Activated naive CD4-positive, alpha-beta T cell (primary cell): ENCODE data around the gene SPART.
"Not testable (repeated sequence)": the region's sequence is repeated elsewhere in the genome, so short reads cannot be mapped to it uniquely, and the experiment has no call there.

Experiments
- DNase-seq, 4 experiments: peaks; one replicate each; lab custom pipeline; 2025; lab: John Stamatoyannopoulos, UW

The SPART gene

GRCh38 chr13:36313047-36313969 is 32.9 kb downstream of the SPART start:
- DNase-seq: no peak

GRCh38 chr13:36310417-36311108 is 35.6 kb downstream of the SPART start:
- no peak for DNase-seq

- DNase-seq: no peak
These were observed 43.9 kb downstream of the SPART start for GRCh38 chr13:36302289-36302688.

- DNase-seq: not testable (repeated sequence)
These were observed 46.7 kb downstream of the SPART start for GRCh38 chr13:36299469-36299868.

- no peak for DNase-seq
These were observed 47.6 kb downstream of the SPART start for GRCh38 chr13:36298535-36299068.

DNA sequence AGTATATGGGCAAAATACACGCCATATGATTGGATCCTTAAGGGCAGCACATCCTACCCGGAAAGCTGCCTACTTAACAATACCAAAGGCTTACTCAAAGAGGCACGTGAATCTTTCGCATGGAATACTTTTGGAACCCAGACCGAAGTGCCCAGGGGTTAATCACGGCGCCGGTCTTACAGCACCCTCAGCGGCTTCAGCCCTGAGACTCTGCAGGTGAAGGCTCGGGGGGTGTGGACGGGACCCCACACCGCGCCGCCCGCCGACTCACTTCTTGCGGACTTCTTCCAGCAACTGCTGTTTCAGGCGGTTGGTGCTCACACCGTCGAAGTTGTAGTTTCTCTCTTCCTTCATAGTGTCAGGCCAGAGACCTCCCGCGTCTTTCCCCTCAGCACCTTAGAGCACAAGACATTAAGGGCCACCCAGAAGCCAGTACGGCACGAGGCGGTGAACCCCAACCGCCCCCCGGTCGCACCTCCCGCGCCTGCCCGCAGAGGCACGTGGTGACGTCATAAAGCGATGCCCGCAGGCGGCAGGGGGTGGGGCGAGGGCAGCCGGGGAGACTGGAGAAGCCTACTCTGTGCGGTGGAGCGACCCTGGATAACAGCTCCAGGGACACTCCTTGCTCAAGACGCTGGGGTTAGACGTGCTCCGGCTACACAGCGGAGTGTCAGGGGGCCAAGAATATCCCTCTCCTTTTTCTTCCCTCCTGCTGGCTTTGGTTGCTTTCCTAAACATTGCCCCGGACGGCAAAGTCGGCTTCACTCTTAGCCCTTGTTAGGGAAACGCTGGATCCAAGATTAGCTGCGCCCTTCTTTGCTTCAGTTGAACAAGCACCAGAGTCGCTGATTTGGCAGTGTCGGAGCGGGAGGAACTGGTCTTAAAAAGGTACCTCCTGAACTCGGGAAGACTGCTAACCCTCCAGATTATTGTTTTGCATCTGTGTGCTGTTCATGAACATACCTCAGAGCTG is 48.5 kb downstream of the SPART start, which contains the start of gene CCDC169:
TSS of gene CCDC169 (minus strand) at position 449 of the 973 bp plus-strand sequence. CDS start at position 354, 95 bp downstream.
- peak; percentile 1 to 46 (median 17) for DNase-seq

- no peak for DNase-seq
These were observed 52.1 kb downstream of the SPART start for GRCh38 chr13:36294096-36294495.

DNA sequence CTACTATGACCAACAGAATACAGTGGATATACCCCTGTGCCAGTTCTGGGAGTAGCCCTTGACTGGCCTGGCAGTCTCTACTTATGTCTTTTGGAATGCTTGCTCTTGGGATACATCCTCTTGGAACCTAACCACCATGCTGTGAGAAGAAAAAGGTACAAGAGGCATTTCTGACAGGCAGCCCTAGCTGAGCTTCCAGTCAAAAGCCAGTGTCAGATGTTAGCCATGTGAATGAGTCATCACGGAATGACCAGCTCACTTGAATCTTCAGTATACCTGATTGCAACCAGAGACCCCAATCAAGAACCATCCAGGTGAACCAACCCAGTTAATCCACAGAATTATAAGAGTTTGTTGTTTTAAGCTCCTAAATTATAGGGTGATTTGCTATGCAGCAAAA is 52.7 kb downstream of the SPART start:
- no peak for DNase-seq

GRCh38 chr13:36288794-36289391 is 57.3 kb downstream of the SPART start:
- DNase-seq: no peak

DNA sequence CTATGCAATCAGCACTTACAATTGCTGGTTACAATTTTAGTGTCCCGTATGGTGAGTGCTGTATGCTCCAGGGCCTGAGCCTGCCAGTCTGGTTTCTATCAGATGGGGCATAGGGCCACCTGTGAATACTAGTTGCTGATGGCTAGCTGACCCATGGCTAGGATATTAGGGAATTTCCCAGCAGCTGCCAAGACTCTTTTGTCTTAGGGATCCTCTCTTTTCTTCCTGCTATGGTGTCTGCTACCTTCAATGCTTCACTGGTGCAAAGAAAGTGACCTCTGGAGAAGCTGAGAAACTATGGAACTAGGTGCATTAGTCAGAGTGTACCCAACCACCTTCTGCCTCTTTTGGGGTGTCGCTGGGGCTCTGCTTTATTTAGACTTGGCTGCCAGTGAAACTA is 60.2 kb downstream of the SPART start:
- DNase-seq: no peak

- no peak for DNase-seq
These were observed 63.3 kb downstream of the SPART start for GRCh38 chr13:36282821-36283432.

DNA sequence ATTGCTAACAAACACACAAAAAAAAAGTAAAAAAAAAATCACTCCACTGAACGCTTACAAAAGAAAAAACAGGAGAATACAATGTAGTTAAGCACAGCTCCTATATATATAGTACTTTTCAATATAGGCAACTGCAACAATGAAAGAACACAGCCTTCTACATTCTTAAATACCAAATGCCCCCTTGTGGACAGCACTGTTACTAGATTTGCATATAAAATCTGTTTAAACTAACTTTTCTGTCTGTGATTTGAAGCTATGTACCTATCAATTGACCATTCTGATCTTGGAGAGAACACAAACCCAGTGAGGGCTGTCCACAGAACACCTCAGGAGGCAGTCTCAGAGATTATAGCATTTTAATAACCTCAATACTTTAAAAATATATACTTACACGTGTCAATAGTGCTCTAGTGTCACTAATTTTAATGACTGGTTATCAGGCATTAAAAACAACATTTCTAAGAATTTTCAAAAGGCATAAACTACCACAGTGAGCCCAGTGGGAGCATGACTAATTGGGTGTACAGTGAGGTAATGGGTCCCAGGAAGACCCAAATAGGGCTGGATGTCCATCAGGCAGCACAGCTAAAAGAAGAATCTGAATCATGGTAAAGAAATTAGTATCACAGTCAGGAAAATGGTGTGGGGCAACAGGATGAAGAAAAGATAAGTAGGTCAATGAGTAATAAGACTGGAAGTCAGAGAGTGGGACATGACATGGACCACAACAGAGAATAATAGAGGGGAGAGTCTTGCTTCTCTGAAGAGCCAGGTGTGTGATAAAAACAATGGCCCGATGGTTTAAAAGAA is 70.8 kb downstream of the SPART start:
- DNase-seq: no peak

DNA sequence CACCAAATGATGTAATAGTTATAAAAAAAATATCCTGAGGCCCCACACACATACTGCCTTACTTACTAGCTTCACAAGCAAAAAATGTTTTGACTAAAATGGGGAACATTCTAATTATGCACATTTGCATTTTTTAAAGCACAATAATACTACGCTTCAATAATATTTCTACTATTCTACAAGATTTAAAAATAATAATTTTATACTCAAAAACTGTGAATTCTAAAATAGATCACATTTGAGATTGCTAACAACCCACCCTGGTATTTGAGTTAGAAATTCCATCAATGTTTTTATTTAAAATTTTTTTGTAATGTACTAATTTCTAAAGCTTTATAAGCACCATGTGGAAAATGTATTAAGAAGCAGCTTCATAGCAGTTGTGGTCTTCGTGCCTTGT is 72.8 kb downstream of the SPART start:
- DNase-seq: no peak

- no peak for DNase-seq
These were observed 84.2 kb downstream of the SPART start for GRCh38 chr13:36261976-36262375.

DNA sequence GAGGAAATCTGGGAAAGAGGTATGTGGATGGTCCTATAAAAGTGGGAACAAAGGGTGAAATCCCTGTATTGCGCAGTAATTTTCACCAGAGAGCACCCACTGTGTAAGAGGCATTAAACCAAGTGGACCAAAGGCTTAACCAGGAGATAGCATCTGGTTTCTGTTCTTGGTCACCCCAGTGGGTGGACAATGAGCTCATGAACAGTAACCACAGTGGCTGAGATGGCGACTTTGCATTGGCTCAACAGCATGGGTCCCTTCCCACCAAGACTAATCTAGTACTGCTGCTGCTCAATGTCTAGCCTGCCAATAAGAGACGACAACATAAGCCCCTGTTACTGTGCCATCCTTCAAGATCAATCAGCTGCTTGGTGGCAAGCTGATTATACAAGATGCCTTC is 85.2 kb downstream of the SPART start:
- no peak for DNase-seq

- no peak for DNase-seq
These were observed 86.6 kb downstream of the SPART start for GRCh38 chr13:36259361-36260137.

DNA sequence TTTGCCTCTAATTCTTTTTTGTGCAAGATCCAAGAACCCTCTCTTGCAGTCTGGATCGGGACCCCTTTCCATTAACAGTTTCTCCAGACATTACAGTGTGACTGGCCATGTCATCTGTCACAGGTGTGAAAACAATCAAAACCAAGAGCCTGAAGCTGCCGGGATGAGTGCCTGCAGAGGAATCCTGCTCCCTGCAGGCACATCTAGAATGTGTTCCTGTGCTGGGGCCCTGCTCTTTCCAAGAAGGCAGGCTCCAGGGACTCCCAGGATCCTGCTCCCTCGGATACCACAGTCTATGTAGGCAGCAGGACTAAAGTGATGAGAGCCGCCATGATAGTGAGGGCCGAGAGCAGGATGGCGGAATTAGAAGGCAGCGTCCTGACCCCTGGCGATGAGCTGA is 87.4 kb downstream of the SPART start:
- no peak for DNase-seq
